Activated effector memory CD4-positive, alpha-beta T cell treated with anti-CD3 and anti-CD28 coated beads, Interleukin-2, amount 50 U/mL, for 16 hours (primary cell): ENCODE measurements around the gene RCOR3.
A peak's percentile ranks its signal among the peaks of the same experiment; 100 is the strongest.

Experiments
- DNase-seq: peaks from one replicate; pipeline ENCODE4 v3.0.0-alpha.2; 2020

RCOR3 gene

DNA sequence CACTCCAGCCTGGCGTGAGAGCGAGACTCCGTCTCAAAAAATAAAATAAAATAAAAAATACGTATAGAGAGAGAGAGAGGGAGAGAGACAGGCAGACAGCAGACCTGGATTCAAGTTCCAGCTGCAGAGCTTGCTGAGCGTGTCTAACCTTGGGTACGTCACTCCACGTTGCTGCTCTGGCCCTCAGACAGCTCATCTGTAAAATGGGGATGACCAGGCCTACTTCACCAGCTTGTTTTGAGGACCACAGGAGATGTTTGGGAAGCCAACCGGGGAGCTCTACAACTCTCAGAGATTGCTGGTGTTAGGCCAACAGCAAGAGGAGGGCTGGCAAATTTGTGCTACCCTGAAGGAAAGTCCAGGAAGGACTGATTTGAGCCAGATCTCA, 67.0 kb downstream of the RCOR3 start:
- no peak for DNase-seq

DNA sequence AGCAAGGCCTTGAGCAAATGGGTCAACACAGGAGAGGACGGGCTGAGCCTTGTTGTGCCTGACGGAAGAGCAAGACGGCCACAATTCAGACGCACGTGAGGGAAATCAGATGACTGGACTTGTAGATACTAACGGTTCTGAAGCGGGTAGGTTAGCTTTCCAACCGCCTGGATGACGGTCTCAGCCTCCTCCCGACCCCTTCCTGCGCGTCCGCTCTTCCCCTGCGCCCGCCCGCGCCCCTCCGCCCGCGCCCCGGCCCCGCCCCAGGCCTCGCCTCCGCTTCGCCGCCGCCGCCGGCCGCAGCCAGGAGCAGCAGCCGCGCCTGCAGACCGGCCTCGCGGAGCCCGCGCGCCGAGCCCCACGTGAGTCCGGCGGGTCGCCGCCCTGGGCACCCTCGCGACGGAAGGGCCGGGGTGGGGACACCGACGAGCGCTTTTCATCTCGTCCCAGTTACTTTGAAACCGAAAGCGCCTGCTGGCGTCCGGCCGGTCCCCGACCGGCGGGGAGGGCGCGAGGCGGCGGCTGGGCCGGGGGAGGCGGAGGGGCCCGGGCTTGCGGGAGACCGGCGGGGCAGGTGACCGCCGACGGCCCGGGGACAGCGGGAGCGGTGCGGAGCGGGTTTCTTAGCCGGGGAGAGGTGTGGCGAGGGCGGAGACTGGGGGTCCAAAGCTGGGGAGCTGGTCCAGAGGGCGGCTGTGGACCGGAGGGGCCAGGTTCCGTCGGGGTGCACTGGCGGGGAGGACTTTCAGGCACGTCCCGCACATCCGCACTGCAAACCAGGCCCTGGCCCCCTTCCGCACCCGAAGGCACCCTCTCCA, 67.6 kb downstream of the RCOR3 start, which contains the start of gene TRAF5:
TRAF5 (plus strand) TSS at position 306 of the 818 bp plus-strand sequence. CDS start 26,407 bp downstream, outside the sequence.
- peak; percentile 85 for DNase-seq

DNA sequence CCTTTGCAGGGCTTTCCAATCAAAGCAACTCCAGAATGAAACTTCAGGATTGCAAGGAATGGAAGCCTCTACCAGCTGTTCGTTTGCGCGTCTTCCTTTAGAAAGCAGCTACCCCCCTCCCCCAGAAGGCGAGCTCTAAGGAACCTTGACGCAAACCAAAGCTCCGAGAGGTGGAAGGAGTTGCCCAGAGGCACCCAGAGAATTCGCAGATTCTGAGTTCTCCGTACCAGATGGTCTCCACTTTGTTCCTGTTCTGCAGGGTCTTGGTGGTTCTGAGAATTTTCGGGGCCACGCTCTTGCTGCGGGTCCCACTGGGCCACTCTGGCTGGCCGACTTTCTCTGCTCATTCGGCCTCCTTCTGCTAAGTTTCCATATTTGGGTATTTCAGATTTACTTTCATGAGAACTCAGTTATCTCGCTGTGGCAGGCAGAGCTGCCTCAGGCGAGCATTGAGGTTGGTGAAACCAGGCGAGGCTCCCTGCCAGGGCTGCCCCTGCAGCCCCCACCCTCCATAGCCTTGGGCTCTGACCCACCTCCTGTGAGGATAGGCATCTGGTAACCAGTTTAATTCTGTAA, 68.3 kb downstream of the RCOR3 start:
- peak; percentile 76 for DNase-seq

DNA sequence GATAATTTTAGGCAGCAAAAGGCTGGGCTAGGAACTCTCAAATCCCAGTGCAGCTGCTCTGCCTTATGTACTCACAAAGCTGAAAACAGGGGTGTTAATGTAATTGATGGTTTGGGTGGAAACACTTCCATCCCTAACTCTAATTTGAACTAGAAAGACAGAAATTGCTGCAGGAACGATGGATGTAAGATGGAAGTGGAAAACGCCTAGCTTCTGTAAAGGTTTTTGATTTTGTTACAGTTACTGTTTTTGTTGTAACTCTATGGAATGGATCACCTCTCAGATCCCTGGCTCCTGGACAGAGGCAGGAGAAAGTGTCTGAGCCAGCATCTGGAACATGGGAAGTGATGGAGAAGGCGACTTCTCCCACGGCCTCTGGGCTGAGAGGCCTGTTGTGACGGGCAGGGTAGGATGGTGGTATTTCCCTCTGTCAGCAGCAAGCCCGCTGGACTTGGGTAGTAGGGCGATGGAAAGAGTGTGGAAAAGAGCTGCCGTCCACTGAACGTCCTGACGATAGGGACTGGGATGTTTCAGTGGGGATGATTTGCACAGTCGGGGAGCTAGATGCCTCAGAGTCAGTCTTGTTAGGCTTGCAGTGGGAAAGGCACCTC, 69.0 kb downstream of the RCOR3 start:
- DNase-seq = peak; percentile 61

DNA sequence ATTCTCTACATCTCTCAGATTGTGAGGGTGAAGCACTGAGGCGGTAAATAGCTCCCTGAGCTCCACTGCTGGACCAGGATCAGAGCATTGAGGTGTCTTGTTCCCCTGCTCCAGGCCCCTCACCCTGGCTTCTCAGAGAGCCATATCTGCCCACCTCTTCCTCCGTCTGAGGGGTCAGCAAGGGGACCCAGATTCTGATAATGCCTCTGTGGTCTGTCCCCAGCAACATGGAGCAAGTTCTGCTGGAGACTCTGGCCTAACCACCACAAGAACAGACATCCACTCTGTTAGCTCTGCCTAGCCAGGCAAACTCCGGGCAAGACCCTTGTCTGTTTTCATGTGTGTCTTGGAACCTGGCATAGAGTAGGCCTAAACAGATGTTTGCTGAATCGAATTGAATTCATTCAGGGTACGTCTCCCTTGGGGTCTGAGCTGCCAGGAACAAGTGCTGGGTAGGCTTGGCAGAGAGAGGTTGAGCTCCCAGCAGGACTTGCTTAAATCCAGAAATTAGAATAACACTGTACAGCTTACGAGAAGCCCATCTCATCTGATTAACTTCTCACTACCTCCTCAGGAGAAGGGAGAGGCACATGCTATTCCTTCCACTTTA, 69.8 kb downstream of the RCOR3 start:
- DNase-seq = peak; percentile 62

DNA sequence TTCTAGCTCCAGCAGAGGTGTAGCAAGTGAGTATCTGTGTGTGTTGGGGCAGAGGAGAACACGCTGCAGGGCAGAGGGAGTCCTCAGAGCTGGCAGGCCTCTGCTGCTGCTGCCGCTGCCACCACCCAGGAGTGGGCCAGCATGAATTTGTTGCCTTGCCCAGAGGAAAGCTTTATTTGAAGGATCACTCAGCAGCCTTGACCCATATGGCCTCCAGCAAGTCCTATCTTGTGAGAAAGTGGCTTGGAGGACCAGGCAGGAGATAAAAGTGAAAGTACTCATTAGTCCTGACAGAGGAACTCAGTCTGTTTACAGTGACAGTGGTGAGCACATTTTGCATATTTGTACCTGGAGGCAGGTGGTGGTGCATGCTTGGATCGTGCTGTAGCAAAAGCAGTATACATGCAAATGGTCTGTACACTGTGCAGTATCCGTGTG, 70.6 kb downstream of the RCOR3 start:
- peak; percentile 64 for DNase-seq

DNA sequence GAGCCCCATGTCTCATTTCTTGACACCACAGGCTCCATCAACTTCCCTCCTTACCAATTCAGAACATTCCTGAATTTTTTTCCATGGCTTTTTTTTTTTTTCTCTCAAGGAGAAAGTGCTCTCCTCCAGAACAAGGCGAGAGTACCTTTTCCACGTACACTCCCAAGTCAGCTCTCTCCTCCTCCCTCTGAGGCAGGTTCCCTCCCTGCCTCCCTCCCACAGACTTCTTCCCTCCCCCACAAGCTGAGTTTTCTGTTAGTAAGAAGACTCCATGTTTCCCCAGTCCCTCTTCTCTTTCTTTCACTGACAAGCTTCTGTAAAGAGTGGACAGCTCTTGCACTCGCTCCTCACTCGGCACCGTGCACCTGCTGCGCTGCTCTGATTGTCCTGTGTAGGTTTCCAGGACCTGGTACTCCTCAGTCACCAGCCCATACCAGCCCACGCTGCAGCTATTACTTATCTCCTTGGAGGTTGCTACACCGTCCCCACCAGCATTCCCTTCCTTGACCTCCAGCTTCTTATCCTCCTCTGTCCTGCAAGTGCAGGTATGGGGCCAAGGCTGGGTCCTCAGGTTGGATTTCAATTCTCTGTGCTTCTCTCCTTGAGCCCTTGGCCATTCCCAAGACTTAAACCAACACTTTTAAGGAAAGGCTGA, 71.2 kb downstream of the RCOR3 start:
- no peak for DNase-seq

DNA sequence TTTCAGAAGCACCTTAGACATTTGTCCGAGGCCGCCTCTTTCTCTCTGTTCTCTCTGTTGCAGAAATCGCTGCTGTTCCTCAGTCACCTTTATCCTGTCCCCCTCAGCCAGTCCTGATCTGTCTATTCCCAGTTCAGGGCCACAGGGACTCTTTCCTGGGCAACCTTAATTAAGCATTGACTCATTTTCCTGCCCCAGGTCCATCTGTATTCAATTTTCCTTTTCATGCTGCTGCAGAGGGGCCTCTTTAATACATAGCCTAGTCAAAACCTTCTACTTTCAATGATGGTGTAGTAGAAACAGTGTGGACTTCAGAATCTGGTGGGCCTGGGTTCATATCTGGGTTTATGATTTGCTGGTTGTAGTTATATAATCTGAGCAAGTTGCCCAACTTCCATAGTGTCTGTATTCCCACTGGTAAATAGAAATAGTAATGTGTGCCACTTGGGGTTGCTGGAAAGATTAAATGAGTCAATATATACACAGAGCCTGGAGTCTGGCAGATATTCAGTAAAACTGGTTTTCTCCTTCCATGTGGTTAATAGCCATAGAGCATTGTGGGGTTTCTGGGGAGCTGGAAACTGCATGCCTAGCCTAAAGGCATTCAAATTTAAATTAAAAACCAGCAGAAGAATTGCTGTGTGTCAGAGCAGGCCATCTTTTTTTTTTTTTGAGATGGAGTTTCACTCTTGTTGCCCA, 72.0 kb downstream of the RCOR3 start:
- DNase-seq = no peak

DNA sequence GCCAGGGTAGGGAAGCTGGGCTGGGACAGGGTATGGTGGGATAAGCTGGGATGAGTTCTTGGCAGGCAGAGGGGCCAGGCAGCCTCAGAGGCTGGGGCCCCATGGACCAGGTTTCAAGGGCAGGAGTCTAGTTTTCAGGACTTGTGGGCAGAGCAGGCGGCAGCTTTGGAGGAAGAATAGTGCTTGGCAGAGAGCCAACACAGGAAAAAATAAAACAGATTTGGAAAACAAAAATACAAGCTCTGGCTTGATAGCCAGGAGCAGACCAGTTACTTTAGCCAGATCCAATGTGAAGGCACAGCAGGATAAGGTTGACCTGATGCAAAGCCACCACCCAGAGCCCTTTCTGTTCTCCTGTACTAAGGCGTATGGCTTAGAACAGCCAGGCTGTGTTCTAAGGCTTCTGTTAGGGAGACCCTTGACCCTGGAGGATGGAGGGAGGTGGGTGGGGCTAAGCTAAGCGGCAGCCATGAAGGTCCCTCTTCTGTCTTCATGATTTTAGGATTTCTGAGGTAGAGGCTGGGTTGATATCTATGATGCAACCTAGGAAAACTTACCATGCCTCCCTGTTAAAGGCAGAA, 73.0 kb downstream of the RCOR3 start:
- no peak for DNase-seq

DNA sequence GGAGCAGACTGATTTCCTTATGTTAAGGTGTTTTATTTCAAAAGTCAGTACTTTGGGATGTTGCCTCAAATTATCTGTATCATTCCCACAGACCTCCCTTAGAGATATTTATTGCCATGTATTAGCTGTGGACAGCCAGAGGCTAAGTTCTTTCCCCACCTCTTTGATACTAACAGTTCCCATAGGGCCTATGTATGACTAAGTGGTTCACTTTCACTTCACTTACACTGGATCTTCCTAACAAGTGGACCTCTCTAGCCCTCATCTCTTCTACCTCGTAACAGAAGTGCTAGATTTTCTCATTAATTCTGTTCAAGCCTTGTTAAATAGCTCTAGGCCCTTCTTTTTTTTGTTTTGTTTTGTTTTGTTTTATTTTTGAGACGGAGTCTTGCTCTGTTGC, 73.7 kb downstream of the RCOR3 start:
- no peak for DNase-seq

DNA sequence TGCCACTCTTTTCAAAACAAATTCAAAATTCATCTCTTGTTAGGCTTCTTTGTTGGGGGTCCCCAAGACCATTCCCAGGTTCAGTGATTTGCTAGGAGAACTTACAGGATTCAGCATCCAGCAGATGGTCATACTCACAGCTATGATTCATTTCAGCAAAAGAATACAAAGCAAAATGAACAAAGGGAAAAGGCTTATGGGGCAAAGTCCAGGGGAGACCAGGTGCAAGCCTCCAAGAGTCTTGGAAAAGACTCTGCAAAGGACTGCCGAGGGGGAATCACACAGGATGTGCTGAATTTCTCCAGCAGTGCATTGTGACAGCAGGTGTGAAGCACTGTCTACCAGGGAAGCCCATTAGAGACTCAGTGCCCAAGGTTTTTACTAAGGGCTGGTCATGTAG, 74.7 kb downstream of the RCOR3 start:
- DNase-seq = no peak

DNA sequence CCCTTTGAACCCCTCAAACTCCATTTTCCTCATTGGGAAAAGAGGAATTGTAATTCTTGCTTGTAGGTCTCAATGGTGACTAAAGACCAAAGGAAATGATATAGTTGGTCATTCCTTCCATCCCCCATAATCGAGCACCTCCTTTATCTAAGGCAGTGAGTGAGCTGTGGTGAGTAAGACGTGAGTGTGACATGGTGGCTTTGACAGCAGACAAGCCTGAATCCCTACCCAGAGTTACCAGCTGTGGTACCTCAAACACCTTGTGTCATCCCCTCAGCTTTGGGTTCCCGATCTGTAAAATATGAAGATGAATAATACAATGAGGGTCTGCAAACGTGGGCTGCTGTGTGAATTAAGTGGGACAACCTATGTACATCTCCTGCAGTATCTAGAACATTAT, 75.8 kb downstream of the RCOR3 start:
- no peak for DNase-seq

DNA sequence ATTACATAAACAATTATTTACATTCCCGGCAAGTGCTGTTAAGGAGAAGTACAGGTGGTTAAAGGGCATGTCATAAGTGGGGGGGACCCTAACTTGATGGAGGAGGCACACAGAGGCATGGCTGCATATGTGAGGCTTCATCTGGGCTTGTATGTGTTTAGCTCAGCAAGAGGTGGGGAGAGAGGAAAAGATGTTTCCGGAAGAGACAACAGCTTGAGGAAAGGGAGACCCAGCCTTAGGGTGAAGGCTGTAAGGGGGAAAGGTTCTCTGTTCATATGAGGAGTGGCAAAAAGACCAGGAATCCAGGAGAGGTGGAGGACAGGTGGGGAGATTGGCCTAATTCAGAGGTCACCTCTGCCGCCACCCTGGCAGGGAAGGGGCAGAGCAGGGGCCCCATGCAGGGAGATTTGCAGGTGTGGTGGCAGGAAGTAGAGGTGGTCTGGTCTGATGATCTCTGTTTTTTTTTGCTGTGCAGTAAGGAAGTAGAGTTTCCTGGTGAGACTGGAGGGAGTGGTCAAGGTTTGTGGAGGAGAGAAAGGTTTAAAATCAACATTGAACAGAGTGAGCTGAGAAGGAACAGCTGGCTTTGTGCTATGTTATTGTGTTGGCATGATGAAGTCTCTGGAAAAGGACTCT, 76.5 kb downstream of the RCOR3 start:
- no peak for DNase-seq

DNA sequence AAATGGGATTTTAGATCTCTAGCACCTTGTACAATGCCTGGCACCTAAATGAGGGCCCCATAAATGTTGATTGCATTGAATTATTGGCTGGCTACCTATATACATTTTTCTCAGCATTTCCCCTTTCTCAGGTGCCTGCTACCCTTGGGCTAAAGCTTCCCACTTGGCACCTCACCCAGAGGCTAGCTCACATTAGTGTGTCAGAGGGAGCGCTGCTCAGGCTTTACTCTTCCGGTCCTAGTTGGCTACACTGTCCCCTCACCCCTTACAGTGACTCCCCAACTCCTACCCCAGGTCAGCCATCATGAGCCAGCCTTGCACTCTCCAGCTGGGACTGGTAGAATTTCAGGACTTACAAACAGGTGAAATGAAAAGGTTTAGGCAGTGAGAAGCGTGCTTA, 77.0 kb downstream of the RCOR3 start:
- no peak for DNase-seq

DNA sequence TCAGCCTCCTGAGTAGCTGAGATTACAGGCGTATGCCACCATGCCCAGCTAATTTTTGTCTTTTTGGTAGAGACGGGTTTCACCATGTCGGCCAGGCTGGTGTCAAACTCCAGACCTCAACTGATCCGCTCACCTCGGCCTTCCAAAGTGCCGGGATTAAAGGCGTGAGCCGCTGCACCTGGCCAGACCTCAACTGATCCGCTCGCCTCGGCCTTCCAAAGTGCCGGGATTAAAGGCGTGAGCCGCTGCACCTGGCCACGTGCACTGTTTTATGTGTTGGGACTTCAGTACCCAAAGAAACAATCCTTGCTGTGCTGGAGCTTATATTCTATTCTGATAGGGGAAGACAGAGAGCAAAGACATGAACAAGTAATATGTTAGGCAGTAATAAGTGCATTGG, 77.6 kb downstream of the RCOR3 start:
- no peak for DNase-seq

DNA sequence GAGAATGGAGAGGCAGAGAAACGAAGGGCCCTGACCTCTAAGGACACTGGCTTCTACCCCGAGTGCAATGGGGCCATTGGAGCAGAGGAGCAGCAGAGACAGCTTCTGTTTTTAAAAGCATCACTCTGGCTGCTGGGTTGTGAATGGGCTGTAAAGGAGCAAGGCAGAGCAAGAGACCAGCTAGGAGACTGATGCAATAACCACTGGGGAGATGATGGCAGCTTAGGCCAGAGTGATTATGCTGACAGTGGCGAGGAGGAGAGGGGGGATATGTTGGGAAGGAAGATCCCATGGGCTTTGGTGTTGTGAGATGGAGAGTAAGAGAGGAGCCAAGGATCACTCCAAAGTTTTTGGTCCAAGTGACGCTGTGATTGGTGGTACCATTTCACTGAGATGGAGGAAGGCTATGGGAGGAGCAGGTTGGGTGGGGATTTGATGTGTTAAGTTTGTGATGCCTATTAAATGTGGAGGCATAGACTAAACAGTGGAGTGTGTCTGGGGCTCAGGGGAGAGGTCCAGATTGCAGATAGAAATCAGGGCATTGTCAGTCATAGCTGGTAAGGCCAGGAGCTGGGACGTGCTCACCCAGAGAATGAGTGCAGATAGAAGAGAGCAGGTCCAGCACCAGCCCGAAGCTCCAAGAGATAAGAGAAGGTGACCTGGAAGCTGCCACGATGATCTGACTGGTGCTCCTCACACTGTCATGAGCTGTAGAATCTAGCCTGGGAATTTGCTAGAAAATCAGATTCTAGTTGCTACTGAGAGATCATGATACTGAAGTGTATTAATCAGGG, 78.5 kb downstream of the RCOR3 start:
- DNase-seq = no peak

DNA sequence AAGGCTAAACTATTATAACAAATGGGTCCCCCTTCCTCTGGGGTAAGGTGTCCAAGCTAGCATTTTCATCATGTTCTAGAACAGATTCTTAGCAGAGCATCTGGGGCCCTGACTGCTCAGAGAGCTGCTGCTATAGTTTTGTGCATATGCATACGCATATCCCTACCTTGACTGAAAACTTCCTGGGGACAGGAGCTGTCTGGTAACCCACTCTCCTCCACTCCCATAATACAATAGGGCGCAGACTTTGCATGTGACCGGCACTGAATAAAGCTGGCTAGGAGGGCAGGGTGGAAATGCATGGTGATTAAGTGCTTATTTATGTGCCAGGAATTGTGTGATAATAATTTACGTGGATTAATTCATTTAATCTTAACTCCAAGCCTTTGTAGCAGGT, 79.1 kb downstream of the RCOR3 start:
- DNase-seq = no peak

DNA sequence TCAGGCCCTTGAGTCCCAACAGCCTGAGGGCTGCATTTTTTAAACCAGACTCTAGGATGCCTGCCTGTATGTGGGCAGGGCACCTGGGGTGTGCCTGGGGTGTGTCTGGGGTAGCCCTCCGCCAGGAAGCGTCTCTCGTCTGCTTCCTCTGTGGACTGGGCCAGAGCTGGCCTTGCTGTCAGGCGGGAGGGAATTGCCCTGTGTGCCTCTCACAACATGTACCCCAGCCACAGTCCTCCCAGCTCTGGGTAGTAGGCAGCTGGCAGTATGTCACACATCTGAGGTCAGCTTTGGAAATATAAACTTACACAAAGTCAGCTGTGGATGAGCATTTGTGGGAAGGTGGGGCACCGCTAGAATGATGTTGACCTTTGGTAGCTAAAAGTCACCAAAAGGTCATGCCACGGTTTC, 80.5 kb downstream of the RCOR3 start:
- DNase-seq = no peak

DNA sequence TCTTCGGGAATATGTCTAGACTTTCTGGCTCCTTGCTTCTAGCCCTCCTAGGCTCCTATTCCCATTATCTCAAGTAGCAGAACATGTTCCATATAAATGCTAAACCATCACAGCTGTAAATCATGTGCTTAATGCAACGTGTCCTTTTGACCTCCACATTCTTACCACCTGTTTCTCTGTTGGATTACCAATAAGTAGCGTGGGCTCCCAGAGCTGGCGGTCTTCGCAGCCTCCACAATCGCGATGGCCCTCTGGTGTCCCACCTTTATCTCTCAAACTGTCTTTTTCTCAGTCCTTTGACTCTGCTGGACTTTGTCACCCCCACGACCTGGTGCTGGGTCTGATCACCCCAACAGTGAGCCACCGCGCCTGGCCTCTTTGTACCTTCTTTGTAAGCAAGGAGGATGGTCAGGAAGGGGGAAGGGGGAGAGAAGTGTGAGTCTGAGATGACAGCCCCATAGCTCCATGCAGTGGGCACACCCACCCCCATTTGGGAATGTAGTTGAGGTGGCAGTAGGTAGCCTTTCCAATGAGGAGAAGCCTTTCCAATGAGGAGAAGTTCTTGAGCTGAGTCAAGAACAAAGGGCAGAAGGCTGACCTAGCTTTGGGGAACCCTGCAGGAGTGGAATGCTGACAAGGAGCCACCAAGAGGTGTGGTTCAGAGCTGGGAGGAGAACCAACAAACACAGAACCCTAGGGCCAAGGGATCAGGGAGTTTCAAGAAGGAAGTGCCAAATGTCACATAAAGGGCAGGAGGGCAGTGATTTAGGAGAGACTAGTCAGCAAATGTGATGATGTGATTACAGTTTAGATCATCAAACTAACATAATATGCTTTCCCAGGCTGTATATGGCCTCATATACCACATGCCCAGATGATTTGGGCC, 81.7 kb downstream of the RCOR3 start:
- DNase-seq = no peak

DNA sequence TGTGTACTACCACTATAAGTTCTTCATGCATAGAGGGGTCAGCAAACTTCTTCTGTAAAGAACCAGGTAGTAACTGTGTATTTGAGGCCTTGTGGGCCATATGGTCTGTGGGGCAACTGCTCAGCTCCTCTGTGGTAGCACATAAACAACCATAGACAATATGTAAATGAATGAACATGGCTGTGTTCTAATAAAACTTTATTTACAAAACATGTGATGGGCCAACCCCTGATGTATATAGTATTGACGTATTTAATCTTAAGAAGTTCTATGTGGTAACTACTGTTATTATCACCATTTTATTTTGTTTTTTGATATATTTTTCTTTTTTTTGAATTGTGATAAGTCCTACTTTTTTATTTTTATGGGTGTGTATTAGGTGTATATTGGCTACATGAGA, 82.8 kb downstream of the RCOR3 start:
- no peak for DNase-seq
